ENCODE measurements around the gene WFIKKN1. TPM values are rescaled to one million over a fixed set of nuclear protein-coding genes. Genes with fewer than 3 reads are reported as not detected.

WFIKKN1 gene
- total and polyA plus RNA-seq, 2 of the 13 experiments (the other 11 are each of a cell fraction or from before 2014, with no cell fraction given), result 1.7 to 4.9 TPM

GRCh38 chr16:630815-631405, at the start of gene WFIKKN1 (continued):
- TF ChIP-seq ZUFSP (CRISPR knock-in tag; IDR thresholded peaks at IDR 0.05; ENCODE audit: borderline replicate concordance), result no peak
- no peak for TF ChIP-seq PCBP2 (optimal IDR thresholded peaks at IDR 0.05; ENCODE audit: low read depth, low read length, poor library complexity, severe bottlenecking)
- peak; percentile 46; the same call in 1 of the 2 replicates for TF ChIP-seq ZNF749 (CRISPR knock-in tag; IDR thresholded peaks at IDR 0.05; ENCODE audit: borderline replicate concordance)
- TF ChIP-seq RFXANK (CRISPR knock-in tag; IDR thresholded peaks at IDR 0.05), result no peak

GRCh38 chr16:582218-582613, 48.6 kb upstream of the WFIKKN1 start:
- intact Hi-C loops (cut with micrococcal nuclease; ENCODE audit: unreplicated experiment), result loop anchor here (10.0 kb wide), 1 partner anchor 63 kb away; the partner anchor contains the start of genes MCRIP2 and WDR90
- 73% methylated on average over 3 of the region's 18 CpGs for WGBS (ENCODE audit: low lambda C conversion rate)
- TF ChIP-seq ZFP82 (CRISPR knock-in tag; IDR thresholded peaks at IDR 0.05; ENCODE audit: borderline replicate concordance), result no peak
- TF ChIP-seq ARID4A (CRISPR knock-in tag; IDR thresholded peaks at IDR 0.05; ENCODE audit: borderline replicate concordance), result no peak
- no peak for TF ChIP-seq HHEX (CRISPR knock-in tag; IDR thresholded peaks at IDR 0.05)
- TF ChIP-seq MED8 (CRISPR knock-in tag; IDR thresholded peaks at IDR 0.05; ENCODE audit: insufficient replicate concordance), result no peak
- no peak for TF ChIP-seq ZNF34 (CRISPR knock-in tag; IDR thresholded peaks at IDR 0.05; ENCODE audit: borderline replicate concordance)
- TF ChIP-seq SMAD1 (CRISPR knock-in tag; IDR thresholded peaks at IDR 0.05; ENCODE audit: borderline replicate concordance, low read depth), result no peak
- TF ChIP-seq ZSCAN22 (CRISPR knock-in tag; IDR thresholded peaks at IDR 0.05), result no peak
- TF ChIP-seq ZNF484 (CRISPR knock-in tag; IDR thresholded peaks at IDR 0.05; ENCODE audit: borderline replicate concordance, low read depth), result no peak
- TF ChIP-seq MTA3 (CRISPR knock-in tag; IDR thresholded peaks at IDR 0.05), result no peak
- TF ChIP-seq CEBPB (IDR thresholded peaks at IDR 0.05; ENCODE audit: borderline replicate concordance, low read depth, low read length), result no peak
- no peak for TF ChIP-seq HOXA5 (CRISPR knock-in tag; IDR thresholded peaks at IDR 0.05)
- TF ChIP-seq ZNF558 (CRISPR knock-in tag; IDR thresholded peaks at IDR 0.05; ENCODE audit: borderline replicate concordance), result no peak

More at GRCh38 chr16:582218-582613, 48.6 kb upstream of the WFIKKN1 start:
- Histone ChIP-seq H3K79me2 (ENCODE audit: insufficient read depth, low read length) (no peaks in the 10 kb centered on the region), H3K9ac (ENCODE audit: insufficient read depth, low read depth, low read length) (no peak overlapping the region), H3K36me3 (replicated peaks in 1 of 2; ENCODE audit: control insufficient read depth in 1 of 2, insufficient read depth in 2 of 2, low read length in 2 of 2) (no peaks in the 10 kb centered on the region), H3K4me1 (ENCODE audit: insufficient read depth, low read length) (peaks cover 23% of the 10 kb centered on the region), H2AFZ (ENCODE audit: low read length) (no peak overlapping the region), H3K9me3 (ENCODE audit: low read length) (no peaks in the 10 kb centered on the region), H3K27ac (ENCODE audit: extremely low read length, insufficient read depth, low read length) (no peak overlapping the region), H3K27me3 (ENCODE audit: control insufficient read depth in 1 of 2, insufficient read depth in 2 of 2, low read length in 2 of 2) (no peaks in the 10 kb centered on the region), H4K20me1 (ENCODE audit: insufficient read depth, low read length) (no peaks in the 10 kb centered on the region), H3K4me3 (replicated peaks in 1 of 3; ENCODE audit: insufficient read depth in 1 of 3, low read depth in 2 of 3, low read length in 3 of 3) (no peak overlapping the region), H3K4me2 (ENCODE audit: low read depth, low read length) (no peak overlapping the region)
- FAIRE-seq (no peak), DNase-seq (ENCODE audit: low spot score) (no peak), ATAC-seq (no peak)
- ChIA-PET POLR2A (no interaction called here), CTCF (ENCODE audit: low intra/inter-chr PET ratio, low total read pairs) (no interaction called here)
- in situ Hi-C loops (cut with HindIII; ENCODE audit: extremely low pct_ligation_motif_present, low pct_unique_long_range_greater_than_20kb), result no loop called here
- no TSS peak for BruUV-seq (replicated peaks)
